Measurements from ENCODE around the gene FSIP1. TPM values are rescaled to one million over a fixed set of nuclear protein-coding genes. Genes with fewer than 3 reads are reported as not detected.

FSIP1 gene
- total RNA-seq, 2 experiments from 2014 or later: 0.22 to 0.34 TPM

- H3K4me1 Mint-ChIP-seq (ENCODE audit: low read depth): no peaks in the 10 kb centered on the region
- H3K27ac ChIP-seq (ENCODE audit: low read depth in 1 of 2, low read length in 2 of 2): no peak overlapping the region
- CTCF ChIA-PET: no interaction called here
Measured at GRCh38 chr15:39564972-39565665, 217.5 kb downstream of the FSIP1 start.

GRCh38 chr15:39558421-39558820, 224.2 kb downstream of the FSIP1 start:
- H3K36me3 ChIP-seq (ENCODE audit: insufficient read depth, low read length): no peaks in the 10 kb centered on the region
- ChIA-PET CTCF (no interaction called here), POLR2A (no interaction called here)
- Mint-ChIP-seq H3K9me3 (no peaks in the 10 kb centered on the region), H3K36me3 (ENCODE audit: low read depth) (no peaks in the 10 kb centered on the region), H3K4me3 (no peak overlapping the region), H3K27ac (no peak overlapping the region), H3K4me1 (ENCODE audit: low read depth) (no peaks in the 10 kb centered on the region), H3K27me3 (no peaks in the 10 kb centered on the region)
- intact Hi-C loops (cut with DNase I, micrococcal nuclease): no loop called here
- H3K27ac ChIP-seq (ENCODE audit: low read depth in 1 of 2, low read length in 2 of 2): no peak overlapping the region
- H3K4me1 ChIP-seq (ENCODE audit: insufficient read depth, low read length): no peaks in the 10 kb centered on the region
- no peak overlapping the region for H3K4me3 ChIP-seq (ENCODE audit: low read length)
- no peak for ATAC-seq (ENCODE audit: poor library complexity)
- no peak for DNase-seq
- no peaks in the 10 kb centered on the region for H3K9me3 ChIP-seq (ENCODE audit: control insufficient read depth in 1 of 2, insufficient read depth in 1 of 2, low read length in 2 of 2)
- no peaks in the 10 kb centered on the region for H3K27me3 ChIP-seq (ENCODE audit: control insufficient read depth in 1 of 2, insufficient read depth in 2 of 2, low read length in 2 of 2)
- no peak for TF ChIP-seq CTCF (IDR thresholded peaks at IDR 0.05)

More at GRCh38 chr15:39564972-39565665, 217.5 kb downstream of the FSIP1 start:
- POLR2A ChIA-PET: no interaction called here
- H3K4me1 ChIP-seq (ENCODE audit: insufficient read depth, low read length): no peaks in the 10 kb centered on the region
- no peak overlapping the region for H3K4me3 ChIP-seq (ENCODE audit: low read length)
- Mint-ChIP-seq H3K4me3 (no peak overlapping the region), H3K9me3 (no peaks in the 10 kb centered on the region), H3K27me3 (peaks cover 14% of the 10 kb centered on the region), H3K27ac (no peak overlapping the region), H3K36me3 (ENCODE audit: low read depth) (no peaks in the 10 kb centered on the region)
- DNase-seq (no peak), ATAC-seq (ENCODE audit: poor library complexity) (no peak)
- H3K27me3 ChIP-seq (ENCODE audit: control insufficient read depth in 1 of 2, insufficient read depth in 2 of 2, low read length in 2 of 2): peaks cover 2 to 4% of the 10 kb centered on the region in 2 experiments
- no peaks in the 10 kb centered on the region for H3K36me3 ChIP-seq (ENCODE audit: insufficient read depth, low read length)
- intact Hi-C loops (cut with DNase I, micrococcal nuclease): no loop called here
- no peaks in the 10 kb centered on the region for H3K9me3 ChIP-seq (ENCODE audit: control insufficient read depth in 1 of 2, insufficient read depth in 1 of 2, low read length in 2 of 2)
- no peak for TF ChIP-seq CTCF (IDR thresholded peaks at IDR 0.05)

- CTCF ChIA-PET: no interaction called here
- Histone ChIP-seq H3K4me1 (ENCODE audit: insufficient read depth, low read length) (no peaks in the 10 kb centered on the region), H3K36me3 (ENCODE audit: insufficient read depth, low read length) (no peaks in the 10 kb centered on the region), H3K4me3 (ENCODE audit: low read length) (no peak overlapping the region), H3K27me3 (ENCODE audit: control insufficient read depth in 1 of 2, insufficient read depth in 2 of 2, low read length in 2 of 2) (no peaks in the 10 kb centered on the region), H3K27ac (ENCODE audit: low read depth in 1 of 2, low read length in 2 of 2) (no peak overlapping the region), H3K9me3 (ENCODE audit: control insufficient read depth in 1 of 2, insufficient read depth in 1 of 2, low read length in 2 of 2) (no peaks in the 10 kb centered on the region)
- H3K4me1 Mint-ChIP-seq (ENCODE audit: low read depth): no peaks in the 10 kb centered on the region
- ATAC-seq (ENCODE audit: poor library complexity) (no peak), DNase-seq (no peak)
- no peaks in the 10 kb centered on the region for H3K36me3 Mint-ChIP-seq (ENCODE audit: low read depth)
- H3K9me3 Mint-ChIP-seq: no peaks in the 10 kb centered on the region
- no peak overlapping the region for H3K27ac Mint-ChIP-seq
- intact Hi-C loops (cut with DNase I, micrococcal nuclease): no loop called here
- no peaks in the 10 kb centered on the region for H3K27me3 Mint-ChIP-seq
- POLR2A ChIA-PET: no interaction called here
- no peak overlapping the region for H3K4me3 Mint-ChIP-seq
- TF ChIP-seq CTCF (IDR thresholded peaks at IDR 0.05): no peak
Measured at GRCh38 chr15:39556461-39556860, 226.2 kb downstream of the FSIP1 start.

Measured in CD4-positive, alpha-beta T cell (primary cell).